ENCODE results near the gene CCBE1. TPM values are rescaled to one million over a fixed set of nuclear protein-coding genes. Genes with fewer than 3 reads are reported as not detected.

The CCBE1 gene
- total RNA-seq, 3 donors from 2014 or later (not counting 1 experiment from before 2014, with no cell fraction given): 0.05 TPM; not detected in 2

- ATAC-seq: no peak
- Histone ChIP-seq H3K9me3 (ENCODE audit: control insufficient read depth, insufficient read depth, low read length) (no peaks in the 10 kb centered on the region), H3K4me3 (ENCODE audit: low read length) (no peak overlapping the region), H3K36me3 (ENCODE audit: control insufficient read depth, insufficient read depth, low read length) (no peaks in the 10 kb centered on the region), H3K27ac (ENCODE audit: low read length) (no peak overlapping the region), H3K4me1 (ENCODE audit: control insufficient read depth, insufficient read depth, low read length) (no peaks in the 10 kb centered on the region), H3K27me3 (ENCODE audit: control insufficient read depth, insufficient read depth, low read length) (no peaks in the 10 kb centered on the region)
- H3K4me1 Mint-ChIP-seq: no peaks in the 10 kb centered on the region
- H3K4me3 Mint-ChIP-seq: no peak overlapping the region
- intact Hi-C loops (cut with micrococcal nuclease): no loop called here
- no peak for DNase-seq
- no peak for TF ChIP-seq CTCF (IDR thresholded peaks at IDR 0.05)
- H3K27me3 Mint-ChIP-seq (ENCODE audit: low read depth in 2 of 2): no peaks in the 10 kb centered on the region
- no peaks in the 10 kb centered on the region for H3K9me3 Mint-ChIP-seq
- no peak overlapping the region for H3K27ac Mint-ChIP-seq
- no peaks in the 10 kb centered on the region for H3K36me3 Mint-ChIP-seq
- 63% methylated on average over 7 of the region's 7 CpGs for WGBS (ENCODE audit: insufficient coverage)
Observed at GRCh38 chr18:59718464-59719157, 21.4 kb upstream of the CCBE1 start.

- Mint-ChIP-seq H3K9me3 (no peaks in the 10 kb centered on the region), H3K4me1 (no peaks in the 10 kb centered on the region), H3K36me3 (no peaks in the 10 kb centered on the region), H3K27ac (no peak overlapping the region), H3K27me3 (ENCODE audit: low read depth in 2 of 2) (no peaks in the 10 kb centered on the region), H3K4me3 (no peak overlapping the region)
- H3K36me3 ChIP-seq (ENCODE audit: control insufficient read depth, insufficient read depth, low read length): no peaks in the 10 kb centered on the region
- H3K4me1 ChIP-seq (ENCODE audit: control insufficient read depth, insufficient read depth, low read length): no peaks in the 10 kb centered on the region
- 86% methylated on average over 2 of the region's 3 CpGs for WGBS (ENCODE audit: insufficient coverage)
- TF ChIP-seq CTCF (IDR thresholded peaks at IDR 0.05): no peak
- intact Hi-C loops (cut with micrococcal nuclease): no loop called here
- DNase-seq: no peak
- no peak overlapping the region for H3K27ac ChIP-seq (ENCODE audit: low read length)
- no peak for ATAC-seq
- H3K4me3 ChIP-seq (ENCODE audit: low read length): no peak overlapping the region
- no peaks in the 10 kb centered on the region for H3K9me3 ChIP-seq (ENCODE audit: control insufficient read depth, insufficient read depth, low read length)
- H3K27me3 ChIP-seq (ENCODE audit: control insufficient read depth, insufficient read depth, low read length): no peaks in the 10 kb centered on the region
Observed at GRCh38 chr18:59718108-59718463, 20.9 kb upstream of the CCBE1 start.

GRCh38 chr18:59717291-59717690 lies 20.1 kb upstream of the CCBE1 start:
- no peak overlapping the region for H3K4me3 Mint-ChIP-seq
- intact Hi-C loops (cut with micrococcal nuclease): no loop called here
- Histone ChIP-seq H3K4me3 (ENCODE audit: low read length) (no peak overlapping the region), H3K4me1 (ENCODE audit: control insufficient read depth, insufficient read depth, low read length) (no peaks in the 10 kb centered on the region), H3K36me3 (ENCODE audit: control insufficient read depth, insufficient read depth, low read length) (no peaks in the 10 kb centered on the region), H3K9me3 (ENCODE audit: control insufficient read depth, insufficient read depth, low read length) (no peaks in the 10 kb centered on the region), H3K27me3 (ENCODE audit: control insufficient read depth, insufficient read depth, low read length) (no peaks in the 10 kb centered on the region), H3K27ac (ENCODE audit: low read length) (no peak overlapping the region)
- H3K27me3 Mint-ChIP-seq (ENCODE audit: low read depth in 2 of 2): no peaks in the 10 kb centered on the region
- WGBS (ENCODE audit: insufficient coverage): 71% methylated on average over 2 of the region's 2 CpGs
- H3K36me3 Mint-ChIP-seq: no peaks in the 10 kb centered on the region
- ATAC-seq: no peak
- TF ChIP-seq CTCF (IDR thresholded peaks at IDR 0.05): no peak
- H3K27ac Mint-ChIP-seq: no peak overlapping the region
- no peak for DNase-seq
- no peaks in the 10 kb centered on the region for H3K4me1 Mint-ChIP-seq
- H3K9me3 Mint-ChIP-seq: no peaks in the 10 kb centered on the region

GRCh38 chr18:59715966-59716369 lies 18.7 kb upstream of the CCBE1 start:
- Mint-ChIP-seq H3K27ac (no peak overlapping the region), H3K27me3 (ENCODE audit: low read depth in 2 of 2) (no peaks in the 10 kb centered on the region), H3K36me3 (no peaks in the 10 kb centered on the region), H3K4me3 (no peak overlapping the region), H3K9me3 (no peaks in the 10 kb centered on the region), H3K4me1 (no peaks in the 10 kb centered on the region)
- ATAC-seq (no peak), DNase-seq (no peak)
- no peak for TF ChIP-seq CTCF (IDR thresholded peaks at IDR 0.05)
- Histone ChIP-seq H3K36me3 (ENCODE audit: control insufficient read depth, insufficient read depth, low read length) (no peaks in the 10 kb centered on the region), H3K9me3 (ENCODE audit: control insufficient read depth, insufficient read depth, low read length) (no peaks in the 10 kb centered on the region), H3K27ac (ENCODE audit: low read length) (no peak overlapping the region), H3K4me3 (ENCODE audit: low read length) (no peak overlapping the region), H3K27me3 (ENCODE audit: control insufficient read depth, insufficient read depth, low read length) (no peaks in the 10 kb centered on the region), H3K4me1 (ENCODE audit: control insufficient read depth, insufficient read depth, low read length) (no peaks in the 10 kb centered on the region)
- WGBS (ENCODE audit: insufficient coverage): 41% methylated on average over 2 of the region's 2 CpGs
- intact Hi-C loops (cut with micrococcal nuclease): no loop called here

Measured in natural killer cell (primary cell).